Stromal cell of bone marrow (primary cell): ENCODE measurements around the gene REL.
"Not testable (repeated sequence)": the region's sequence is repeated elsewhere in the genome, so short reads cannot be mapped to it uniquely, and the experiment has no call there.

ENCODE experiments used
- DNase-seq: peaks from one replicate; pipeline ENCODE4 v3.0.0-alpha.2; 2012; ENCODE audit warnings: low read depth

REL gene

DNA sequence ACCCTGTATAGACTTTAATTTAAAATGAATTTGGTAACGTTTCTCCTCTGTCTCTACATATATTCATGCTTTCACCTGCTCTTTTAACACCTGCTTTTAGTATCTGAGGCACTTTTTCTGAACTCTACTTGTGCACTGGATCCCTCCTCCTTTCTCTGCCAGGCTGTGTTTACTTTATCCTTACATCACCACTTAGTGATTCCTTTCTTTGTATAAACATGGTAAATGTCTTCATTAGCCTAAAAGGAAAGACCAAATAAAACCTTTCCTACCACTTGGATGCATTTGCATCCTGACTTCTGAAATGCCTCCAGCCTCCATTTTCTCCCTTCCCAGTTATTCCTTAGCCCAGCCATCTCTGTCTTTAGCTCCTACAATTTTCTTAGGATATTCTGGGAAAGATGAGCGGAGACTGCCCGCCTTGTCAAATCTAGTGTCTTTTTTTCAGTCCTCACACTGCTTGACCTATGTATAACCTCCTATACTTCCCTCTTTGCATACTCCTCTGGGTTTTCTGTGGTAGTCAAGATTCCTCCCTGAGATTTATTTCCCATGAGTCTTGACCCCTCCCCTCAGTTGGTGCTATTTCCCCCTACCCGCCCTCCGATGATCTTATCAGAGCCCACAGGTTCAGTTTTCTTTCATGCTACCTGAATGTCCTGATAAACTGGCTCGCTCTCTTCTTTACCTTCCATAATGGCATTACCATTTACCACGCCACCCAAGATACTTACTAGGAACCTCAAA lies 44.8 kb downstream of the REL start:
- no peak for DNase-seq

DNA sequence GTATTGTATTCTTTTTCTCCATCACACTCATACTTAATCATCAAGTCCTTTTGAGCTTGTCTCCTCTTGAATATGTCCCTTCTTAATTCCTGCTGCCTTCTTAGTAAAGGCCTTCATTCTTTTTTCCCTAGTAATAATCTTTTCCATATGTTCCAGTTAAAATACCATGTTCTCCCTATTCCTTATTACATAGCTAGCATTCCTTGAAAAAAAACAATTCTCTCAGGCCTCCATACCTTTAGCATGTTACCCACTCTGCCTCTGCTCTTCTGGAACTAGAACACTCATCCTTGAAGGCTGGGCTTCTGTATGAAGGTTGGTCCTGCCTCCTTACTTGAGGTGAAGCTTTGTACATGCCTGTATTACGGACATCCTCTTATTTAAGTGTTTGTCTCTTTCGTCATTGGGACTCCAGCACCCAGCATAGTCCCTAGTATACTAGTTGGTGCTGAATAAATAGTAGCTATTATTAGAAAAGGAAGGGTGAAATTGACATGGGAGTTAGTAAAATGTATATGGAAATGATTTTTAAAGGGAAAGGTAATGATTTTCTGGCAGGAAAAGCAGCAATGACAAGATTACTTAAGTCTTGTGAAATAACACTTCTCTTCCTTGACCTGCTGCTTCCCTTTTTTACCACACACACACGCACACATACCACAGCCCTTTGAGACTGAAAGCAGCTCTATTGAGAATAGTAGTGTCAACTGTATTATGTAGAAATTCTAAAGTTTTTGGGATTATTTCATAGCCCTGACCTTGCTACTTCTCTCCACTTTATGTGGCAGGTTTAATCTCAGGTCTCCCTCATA lies 45.6 kb downstream of the REL start:
- DNase-seq, result no peak

DNA sequence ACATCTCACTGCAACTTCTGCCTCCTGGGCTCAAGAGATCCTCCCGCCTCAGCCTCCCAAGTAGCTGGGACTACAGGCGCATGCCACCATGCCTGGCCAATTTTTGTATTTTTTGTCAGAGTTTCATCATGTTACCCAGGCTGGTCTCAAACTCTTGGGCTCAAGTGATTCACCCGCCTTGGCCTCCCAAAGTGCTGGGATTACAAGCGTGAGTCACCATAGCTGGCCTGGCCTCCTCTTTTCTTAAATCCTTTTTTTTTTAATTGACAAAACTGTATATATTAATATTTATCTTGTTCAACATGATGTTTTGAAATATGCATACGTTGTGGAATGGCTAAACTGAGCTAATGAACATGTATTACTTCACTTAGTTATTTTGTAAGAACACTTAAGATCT lies 50.7 kb downstream of the REL start:
- DNase-seq, result not testable (repeated sequence)

DNA sequence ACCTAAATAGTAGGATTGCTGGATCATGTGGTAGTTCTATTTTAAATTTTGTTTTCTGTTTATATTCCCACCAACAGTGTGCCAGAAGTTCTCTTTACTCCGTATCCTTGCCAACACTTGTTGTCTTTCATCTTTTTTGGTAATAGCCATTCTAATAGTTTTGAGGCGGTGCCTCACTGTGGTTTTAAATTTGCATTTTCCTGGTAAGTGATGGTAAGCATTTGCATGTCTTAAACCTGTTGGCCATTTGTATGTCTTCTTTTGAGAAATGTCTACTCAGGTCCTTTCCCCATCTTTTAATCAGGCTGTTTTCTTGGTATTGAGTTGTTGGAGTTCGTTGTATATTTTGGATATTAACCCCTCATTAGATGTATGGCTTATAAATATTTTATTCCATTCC lies 51.6 kb downstream of the REL start:
- DNase-seq, result no peak

DNA sequence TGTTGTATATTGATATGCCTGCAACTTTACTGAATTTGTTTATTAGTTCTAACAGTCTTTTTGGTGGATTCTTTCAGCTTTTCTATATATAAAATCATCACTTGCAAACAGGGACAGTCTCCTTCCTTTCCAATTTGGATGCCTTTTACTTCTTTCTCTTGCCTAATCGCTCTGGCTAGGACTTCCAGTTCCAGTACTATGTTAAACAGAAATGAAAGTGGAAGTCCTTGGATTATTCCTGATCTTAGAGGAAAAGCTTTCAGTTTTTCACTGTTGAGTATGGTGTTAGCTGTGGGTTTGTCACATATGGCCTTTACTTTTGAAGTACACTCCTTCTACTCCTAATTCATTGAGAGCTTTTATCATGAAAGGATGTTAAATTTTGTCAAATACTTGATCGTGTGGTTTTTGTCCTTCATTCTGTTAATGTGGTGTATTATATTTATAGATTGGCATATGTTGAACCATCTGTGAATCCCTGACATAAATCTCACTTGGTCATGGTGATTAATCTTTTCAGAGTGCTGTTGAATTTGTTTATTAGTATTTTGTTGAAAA lies 52.9 kb downstream of the REL start:
- peak; percentile 7 for DNase-seq

DNA sequence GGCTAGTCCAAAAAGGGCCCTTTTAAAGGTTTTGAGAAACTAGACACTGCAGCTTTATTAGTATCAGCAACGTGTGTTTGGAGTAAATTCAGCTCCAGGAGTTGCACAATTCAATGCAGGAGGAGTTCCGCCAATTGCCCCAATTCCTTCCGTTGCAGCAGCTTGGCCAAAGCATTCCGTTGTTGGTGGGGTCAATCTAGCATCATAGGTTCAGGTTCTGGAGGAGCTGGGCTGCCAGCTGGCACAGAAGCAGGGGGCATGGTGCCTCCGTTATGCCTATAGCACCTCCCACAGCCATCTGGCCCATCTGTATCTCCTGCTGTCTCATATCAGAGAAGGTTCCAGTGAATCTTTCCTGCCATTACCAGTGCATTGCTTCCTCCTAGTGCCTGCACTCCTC lies 55.4 kb downstream of the REL start:
- DNase-seq, result no peak

DNA sequence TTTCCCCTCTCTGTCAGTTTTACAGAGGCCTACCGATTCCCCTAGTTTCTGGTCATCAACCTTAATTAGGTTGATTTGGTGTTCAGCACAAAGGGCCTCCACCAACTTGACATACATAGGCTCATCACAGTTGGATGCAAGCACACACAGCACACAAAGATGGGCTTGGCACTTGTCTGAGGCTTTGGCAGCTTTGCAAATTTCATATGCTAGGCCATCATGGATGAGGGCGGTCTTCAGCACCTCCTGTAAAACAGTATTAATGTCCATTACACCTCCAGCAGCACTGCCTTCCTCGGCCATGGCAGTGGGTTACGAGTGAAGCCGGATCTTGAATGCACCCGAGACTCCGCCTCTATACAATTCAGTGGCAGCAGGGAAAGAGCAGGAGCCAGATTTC lies 56.9 kb downstream of the REL start:
- no peak for DNase-seq

DNA sequence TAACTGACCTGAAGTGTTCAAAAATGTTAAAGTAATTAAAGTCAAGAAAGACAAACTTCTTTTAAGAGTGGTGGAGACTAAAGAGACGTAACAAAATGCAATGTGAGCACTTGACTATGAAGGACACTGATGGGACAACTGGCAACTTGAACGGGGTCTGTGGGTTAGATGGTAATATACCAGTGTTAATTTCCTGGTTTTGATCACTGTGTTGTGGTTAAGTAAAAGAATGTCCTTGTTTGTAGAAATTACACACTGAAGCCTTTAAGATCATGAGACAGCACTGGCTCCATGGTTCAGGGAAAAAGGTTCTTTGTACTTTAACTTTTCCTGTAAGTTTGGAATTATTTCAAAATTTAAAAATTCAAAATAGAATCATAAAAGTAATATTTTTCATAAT lies 58.2 kb downstream of the REL start:
- no peak for DNase-seq

DNA sequence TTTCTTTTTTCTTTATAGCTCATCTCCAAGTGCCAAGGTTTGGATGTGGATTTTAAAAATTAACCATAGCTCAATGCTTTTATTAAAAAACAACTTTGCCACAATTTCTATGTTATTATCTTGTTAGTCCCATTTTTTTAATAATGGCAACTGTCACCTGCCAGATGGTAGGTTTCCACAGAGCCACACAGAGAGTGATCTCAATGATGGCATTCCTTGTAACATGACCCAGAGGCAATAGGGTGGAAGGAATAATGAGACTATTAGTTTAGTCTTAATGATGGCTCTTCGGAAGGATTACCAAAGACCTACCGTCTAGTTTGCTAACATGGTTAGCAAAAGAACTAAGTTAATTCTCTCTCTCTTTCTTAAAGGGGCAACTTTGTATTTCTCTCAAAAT lies 64.0 kb downstream of the REL start:
- no peak for DNase-seq

DNA sequence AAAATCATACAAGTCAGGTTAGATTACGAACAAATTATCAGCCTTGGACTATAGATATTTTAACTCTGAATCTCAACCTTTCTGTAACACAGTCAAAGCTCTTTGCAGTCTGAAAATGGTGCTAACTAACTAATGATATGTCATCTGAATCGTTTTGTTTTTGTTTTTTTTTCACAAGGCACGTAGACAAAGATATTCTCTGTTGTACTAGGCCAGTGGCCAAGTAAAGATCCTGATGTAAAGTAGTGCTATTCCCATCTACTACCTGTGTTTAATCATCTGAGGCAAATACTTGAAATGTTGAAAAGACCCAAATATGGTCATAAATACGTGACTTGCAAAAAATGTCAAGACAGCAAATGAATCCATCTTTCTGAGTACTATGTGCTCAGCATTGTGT lies 65.7 kb downstream of the REL start:
- DNase-seq, result no peak

DNA sequence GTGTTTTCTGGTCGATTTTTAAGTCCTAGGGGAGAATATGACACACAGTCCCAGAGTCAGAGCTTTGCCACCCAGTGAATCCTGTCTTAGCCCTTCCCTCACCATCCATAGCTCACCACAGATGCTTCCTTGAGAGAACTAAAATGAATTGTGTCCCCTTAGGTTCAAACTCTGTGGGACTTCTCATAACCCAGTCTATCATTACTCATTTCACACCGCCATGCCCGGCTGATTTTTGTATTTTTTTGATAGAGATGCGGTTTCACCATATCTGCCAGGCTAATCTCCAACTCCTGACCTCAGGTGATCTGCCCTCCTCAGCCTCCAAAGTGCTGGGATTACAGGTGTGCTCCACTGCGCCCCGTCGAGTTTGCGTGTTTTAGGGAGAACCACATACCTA lies 66.8 kb downstream of the REL start:
- DNase-seq, result no peak

DNA sequence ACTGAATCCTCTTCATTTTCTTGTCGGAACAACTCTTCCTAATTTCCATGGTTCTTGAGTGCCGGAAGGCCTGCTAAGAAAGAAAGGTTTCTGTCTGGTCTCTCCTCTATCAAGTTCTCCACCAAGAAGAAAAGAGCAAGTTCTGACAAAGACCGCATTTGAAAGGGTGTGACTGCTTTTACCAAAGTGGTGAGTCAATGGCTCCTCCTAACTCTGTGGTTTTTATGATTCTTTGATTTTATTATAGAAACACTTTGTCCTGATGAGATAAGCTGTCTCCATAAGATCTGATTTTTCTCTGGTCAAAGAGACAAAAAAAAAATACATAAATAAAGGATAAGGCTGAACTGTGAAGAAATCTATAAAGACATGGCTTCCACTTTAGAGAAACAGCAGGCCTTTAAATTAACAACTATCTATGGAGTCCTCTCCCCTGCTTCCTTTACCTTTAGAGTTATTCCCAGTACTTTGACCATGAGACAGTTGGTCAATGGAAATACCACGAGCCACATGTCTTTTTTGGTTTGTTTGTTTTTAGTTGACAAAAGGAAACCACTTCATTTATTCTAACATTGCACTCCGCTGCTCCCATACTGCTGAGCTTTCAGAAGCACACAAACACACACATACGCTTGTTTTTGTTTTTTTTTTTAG lies 67.7 kb downstream of the REL start:
- peak; percentile 40 for DNase-seq

DNA sequence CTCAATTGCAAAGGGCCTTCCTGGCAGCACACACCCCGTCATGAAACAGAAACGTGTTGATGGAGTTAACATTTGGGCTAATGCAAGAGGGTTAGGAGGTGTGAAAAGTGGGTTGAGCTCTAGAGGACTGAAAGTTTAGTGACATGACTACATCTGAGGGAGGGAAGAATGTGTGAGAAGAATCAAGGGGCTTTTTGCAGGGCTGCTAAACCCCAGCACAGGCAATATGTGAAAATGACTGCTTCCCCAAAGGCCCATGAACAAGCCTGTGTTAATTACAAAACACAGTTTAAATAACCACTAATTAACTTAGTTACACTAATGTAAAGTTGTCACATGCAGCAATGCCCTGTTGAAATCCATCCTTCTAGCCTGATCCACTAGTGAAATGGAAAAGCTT lies 72.8 kb downstream of the REL start:
- DNase-seq, result no peak

DNA sequence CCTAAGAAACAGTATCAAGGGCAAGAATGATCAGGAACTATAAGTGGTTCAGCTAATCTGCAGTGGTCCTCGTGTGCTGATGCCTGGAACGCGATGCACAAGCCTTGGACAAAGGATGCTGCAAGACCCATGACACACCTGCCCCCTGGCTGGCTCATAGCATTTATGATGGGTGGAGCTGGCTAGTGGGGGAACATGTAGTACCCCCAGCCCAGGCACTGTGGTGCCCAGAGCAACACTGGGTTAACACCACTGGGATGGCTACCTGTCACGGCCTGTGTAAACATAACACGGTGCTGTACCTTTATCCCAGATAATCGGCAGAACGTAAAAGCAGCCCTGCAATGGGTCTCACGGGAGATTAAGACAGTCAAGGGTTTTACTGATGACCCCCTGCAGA lies 75.8 kb downstream of the REL start:
- no peak for DNase-seq

DNA sequence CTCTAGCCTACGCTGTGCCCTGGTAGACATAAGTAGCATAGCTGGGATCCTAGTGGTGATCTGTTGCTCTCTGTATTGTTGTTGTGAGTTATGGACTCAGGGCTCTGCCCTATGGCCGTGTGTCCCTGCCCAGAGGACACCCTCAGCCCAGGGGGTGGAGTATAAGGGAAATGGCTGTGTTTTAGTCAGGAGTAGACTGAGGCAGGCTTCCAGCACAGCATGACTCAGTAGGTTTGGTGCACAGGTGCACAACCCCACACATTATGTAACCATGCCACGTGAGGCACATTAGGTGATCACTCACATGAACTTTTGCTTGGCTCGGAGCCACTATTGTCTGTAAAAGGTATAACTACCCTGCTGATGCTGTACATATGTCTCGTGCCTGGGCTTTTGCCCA lies 76.3 kb downstream of the REL start:
- DNase-seq, result no peak

DNA sequence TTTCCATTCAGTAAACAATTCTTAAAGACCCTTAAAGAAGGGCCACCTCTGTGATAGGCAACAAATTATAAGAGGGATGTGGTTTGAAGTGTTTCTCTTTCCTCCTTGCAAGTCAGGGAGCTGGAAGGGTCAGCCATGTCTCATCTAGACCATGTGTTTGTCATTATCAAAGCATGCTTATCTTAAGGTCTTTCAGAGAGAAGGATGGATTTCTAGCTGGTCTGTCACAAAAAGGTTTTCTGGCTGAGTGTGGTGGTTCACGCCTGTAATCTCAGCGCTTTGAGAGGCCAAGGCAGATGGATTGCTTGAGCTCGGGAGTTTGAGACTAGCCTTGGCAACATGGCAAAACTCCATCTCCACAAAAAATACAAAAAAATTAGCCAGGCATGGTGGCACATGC lies 77.0 kb downstream of the REL start:
- peak; percentile 6 for DNase-seq

DNA sequence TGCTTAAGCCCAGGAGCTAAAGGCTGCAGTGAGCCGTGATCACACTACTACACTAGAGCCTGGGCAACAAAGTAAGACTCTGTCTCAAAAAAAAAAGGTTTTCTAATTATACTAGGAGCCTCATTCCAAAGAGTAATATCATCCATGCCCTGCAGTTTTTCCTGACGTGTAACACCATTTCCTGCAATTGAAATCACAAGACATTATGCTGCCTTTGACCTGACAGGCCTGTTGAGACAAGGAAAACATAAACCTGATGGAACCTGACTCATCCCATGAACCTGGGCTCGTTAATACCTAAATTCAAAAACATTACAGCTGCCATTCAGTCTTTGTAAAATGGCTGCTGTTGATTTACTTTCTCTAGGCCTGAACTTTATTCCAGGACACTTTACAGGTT lies 77.4 kb downstream of the REL start:
- peak; percentile 15 for DNase-seq

DNA sequence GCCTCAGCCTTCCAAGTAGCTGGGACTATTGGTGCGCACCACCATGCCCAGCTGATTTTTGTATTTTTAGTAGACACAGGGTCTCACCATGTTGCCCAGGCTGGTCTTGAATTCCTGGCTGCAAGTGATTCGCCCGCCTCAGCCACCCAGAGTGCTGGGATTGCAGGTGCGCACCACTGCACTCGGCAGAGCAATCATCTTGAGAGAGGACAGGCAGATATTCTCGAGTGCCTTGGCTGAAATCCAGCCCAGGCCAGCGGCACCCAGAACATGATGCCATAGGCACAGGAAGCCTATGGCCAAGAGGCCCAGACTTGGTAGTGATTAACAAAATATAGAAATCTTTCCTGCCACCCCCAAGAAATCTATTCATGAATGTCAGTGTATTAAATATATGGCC lies 78.1 kb downstream of the REL start:
- DNase-seq, result no peak

DNA sequence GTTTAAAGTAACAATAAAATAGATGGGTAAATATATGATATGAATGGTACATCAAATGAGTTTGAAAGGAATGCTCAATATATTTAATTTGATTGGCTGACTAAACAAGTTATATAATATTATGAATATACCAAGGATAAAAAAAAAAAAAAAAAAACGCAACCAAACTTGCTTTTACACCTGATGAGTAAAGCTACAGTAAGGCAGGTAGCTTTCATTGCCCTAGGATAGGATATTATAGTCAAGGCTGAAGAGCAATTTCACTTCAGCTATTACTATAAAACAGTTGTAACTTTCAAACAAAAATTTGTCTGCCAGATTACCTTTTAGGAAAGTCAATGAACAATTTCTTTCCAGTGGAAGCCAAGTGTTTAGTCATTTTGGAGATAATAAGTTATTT lies 79.3 kb downstream of the REL start:
- DNase-seq, result no peak

DNA sequence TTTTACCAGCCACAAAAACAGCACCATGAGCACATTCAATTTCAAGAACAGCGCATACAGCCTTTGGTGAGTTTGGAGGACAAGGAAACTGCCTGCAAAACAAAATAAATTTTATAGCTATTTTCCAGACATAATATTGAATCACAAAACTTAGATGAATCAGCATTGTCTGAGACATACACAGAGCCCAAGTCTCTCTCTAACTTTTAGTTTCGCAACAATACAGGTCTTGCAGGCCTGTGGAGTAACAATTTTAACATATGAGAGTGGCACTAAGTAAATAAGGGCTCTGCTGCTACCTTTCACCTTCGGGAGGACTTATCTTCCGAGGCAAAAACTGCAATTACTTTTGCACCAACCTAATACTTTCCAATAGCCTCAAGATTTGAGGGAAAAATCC lies 80.1 kb downstream of the REL start:
- DNase-seq, result peak; percentile 52

DNA sequence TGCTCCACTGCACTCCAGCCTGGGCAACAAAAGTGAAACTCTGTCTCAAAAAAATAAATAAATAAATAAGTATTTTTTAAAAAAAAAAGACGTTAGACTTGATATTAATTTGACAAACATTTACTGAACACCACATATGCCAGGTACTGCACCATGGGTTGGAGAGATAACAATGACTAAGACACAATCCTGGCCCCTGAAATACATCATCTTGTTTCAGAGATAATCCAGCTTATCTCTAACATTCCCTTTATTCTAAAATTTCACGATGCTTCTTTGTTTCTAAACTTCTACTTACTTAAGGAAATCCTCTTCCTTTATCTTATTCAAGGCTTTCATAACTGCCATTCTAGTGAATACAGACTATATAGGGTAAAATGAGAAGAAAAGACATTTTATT lies 81.2 kb downstream of the REL start:
- no peak for DNase-seq

DNA sequence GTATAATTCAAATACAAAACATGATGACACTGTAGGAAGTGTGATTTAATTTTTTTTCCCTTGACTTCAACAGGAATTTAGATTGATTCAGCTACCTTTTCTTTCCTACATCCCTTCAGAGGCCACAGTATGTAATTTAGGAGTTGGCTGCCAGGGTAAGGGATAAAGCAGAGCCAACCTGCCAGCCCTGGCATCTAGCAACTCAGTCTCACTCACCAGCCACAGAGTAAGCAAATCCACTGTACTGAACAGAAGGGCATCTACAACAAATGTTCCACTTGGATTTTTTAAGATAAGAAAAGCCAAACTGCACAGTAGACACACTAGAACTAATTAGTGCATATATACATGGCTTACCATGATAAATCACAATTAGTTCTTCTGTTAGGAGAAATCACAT lies 81.8 kb downstream of the REL start:
- no peak for DNase-seq
